Measurements from ENCODE around the gene ACOX1.

Gene ACOX1

GRCh38 chr17:75933808-75934207 is 45.2 kb downstream of the ACOX1 start:
- DNase-seq (ENCODE audit: low read depth in 2 of 2), result no peak

- DNase-seq (ENCODE audit: low read depth in 2 of 2), result no peak
These were observed 46.1 kb downstream of the ACOX1 start for GRCh38 chr17:75932852-75933251.

- no peak for DNase-seq (ENCODE audit: low read depth in 2 of 2)
These were observed 47.9 kb downstream of the ACOX1 start for GRCh38 chr17:75931062-75931461.

- DNase-seq (ENCODE audit: low read depth in 2 of 2), result no peak
These were observed 51.6 kb downstream of the ACOX1 start for GRCh38 chr17:75927286-75927922.

- no peak for DNase-seq (ENCODE audit: low read depth in 2 of 2)
These were observed 52.5 kb downstream of the ACOX1 start for GRCh38 chr17:75926456-75926855.

- no peak for DNase-seq (ENCODE audit: low read depth in 2 of 2)
These were observed 53.1 kb downstream of the ACOX1 start for GRCh38 chr17:75925912-75926311.

GRCh38 chr17:75925103-75925502 is 53.9 kb downstream of the ACOX1 start:
- DNase-seq (ENCODE audit: low read depth in 2 of 2), result no peak

GRCh38 chr17:75922963-75923874 is 55.7 kb downstream of the ACOX1 start:
- DNase-seq (ENCODE audit: low read depth in 2 of 2), result no peak

GRCh38 chr17:75922173-75922961 is 56.6 kb downstream of the ACOX1 start:
- no peak for DNase-seq (ENCODE audit: low read depth in 2 of 2)

GRCh38 chr17:75921596-75921995 is 57.4 kb downstream of the ACOX1 start:
- DNase-seq (ENCODE audit: low read depth in 2 of 2), result no peak

GRCh38 chr17:75920045-75920560 is 58.9 kb downstream of the ACOX1 start:
- DNase-seq (ENCODE audit: low read depth in 2 of 2), result no peak

GRCh38 chr17:75919611-75920010 is 59.4 kb downstream of the ACOX1 start:
- no peak for DNase-seq (ENCODE audit: low read depth in 2 of 2)

GRCh38 chr17:75917917-75918445 is 61.0 kb downstream of the ACOX1 start:
- no peak for DNase-seq (ENCODE audit: low read depth in 2 of 2)

- DNase-seq (ENCODE audit: low read depth in 2 of 2), result no peak
These were observed 61.6 kb downstream of the ACOX1 start for GRCh38 chr17:75917141-75917916.

- no peak for DNase-seq (ENCODE audit: low read depth in 2 of 2)
These were observed 63.7 kb downstream of the ACOX1 start for GRCh38 chr17:75915268-75915667.

GRCh38 chr17:75914643-75915267 is 64.2 kb downstream of the ACOX1 start:
- no peak for DNase-seq (ENCODE audit: low read depth in 2 of 2)

GRCh38 chr17:75913537-75914210 is 65.3 kb downstream of the ACOX1 start:
- no peak for DNase-seq (ENCODE audit: low read depth in 2 of 2)

GRCh38 chr17:75910699-75911098 is 68.3 kb downstream of the ACOX1 start:
- DNase-seq (ENCODE audit: low read depth in 2 of 2), result no peak

GRCh38 chr17:75909812-75910274 is 69.1 kb downstream of the ACOX1 start:
- DNase-seq (ENCODE audit: low read depth in 2 of 2), result no peak
